ENCODE measurements around the gene APPL2. TPM values are rescaled to one million over a fixed set of nuclear protein-coding genes. Genes with fewer than 3 reads are reported as not detected.

The APPL2 gene
- total RNA-seq, 1 donor: 67.0 TPM

GRCh38 chr12:105222726-105223351 lies 13.1 kb downstream of the APPL2 start:
- H3K4me3 ChIP-seq (ENCODE audit: insufficient read depth, low read length): no peak overlapping the region
- H2AFZ ChIP-seq (ENCODE audit: low read length): no peak overlapping the region
- H3K27ac ChIP-seq (ENCODE audit: low read depth, low read length): no peak overlapping the region
- no peak overlapping the region for H3K4me2 ChIP-seq (ENCODE audit: insufficient read depth, low read length)
- H3K4me1 ChIP-seq (ENCODE audit: insufficient read depth, low read length): peaks cover 19% of the 10 kb centered on the region
- no peak for TF ChIP-seq CTCF (IDR thresholded peaks at IDR 0.05; ENCODE audit: extremely low read depth, low read depth, low read length)
- H4K20me1 ChIP-seq (ENCODE audit: insufficient read depth, low read length): peaks cover 13% of the 10 kb centered on the region
- no peak for DNase-seq (ENCODE audit: insufficient read length, low spot score, missing footprints)
- no peaks in the 10 kb centered on the region for H3K9me3 ChIP-seq (ENCODE audit: low read depth, low read length)
- H3K36me3 ChIP-seq (ENCODE audit: insufficient read depth, low read length): peaks cover 72% of the 10 kb centered on the region
- peaks cover 85% of the 10 kb centered on the region for H3K79me2 ChIP-seq (ENCODE audit: insufficient read depth, low read length)
- H3K27me3 ChIP-seq (ENCODE audit: insufficient read depth, low read length): no peaks in the 10 kb centered on the region

GRCh38 chr12:105222284-105222655 lies 13.7 kb downstream of the APPL2 start:
- no peak for TF ChIP-seq CTCF (IDR thresholded peaks at IDR 0.05; ENCODE audit: extremely low read depth, low read depth, low read length)
- Histone ChIP-seq H3K27ac (ENCODE audit: low read depth, low read length) (no peak overlapping the region), H3K79me2 (ENCODE audit: insufficient read depth, low read length) (peaks cover 87% of the 10 kb centered on the region), H3K4me2 (ENCODE audit: insufficient read depth, low read length) (no peak overlapping the region), H3K36me3 (ENCODE audit: insufficient read depth, low read length) (peaks cover 74% of the 10 kb centered on the region), H3K4me3 (ENCODE audit: insufficient read depth, low read length) (no peak overlapping the region), H3K4me1 (ENCODE audit: insufficient read depth, low read length) (peaks cover 14% of the 10 kb centered on the region), H2AFZ (ENCODE audit: low read length) (no peak overlapping the region), H3K9me3 (ENCODE audit: low read depth, low read length) (no peaks in the 10 kb centered on the region), H3K27me3 (ENCODE audit: insufficient read depth, low read length) (no peaks in the 10 kb centered on the region), H4K20me1 (ENCODE audit: insufficient read depth, low read length) (peaks cover 13% of the 10 kb centered on the region)
- no peak for DNase-seq (ENCODE audit: insufficient read length, low spot score, missing footprints)

DNA sequence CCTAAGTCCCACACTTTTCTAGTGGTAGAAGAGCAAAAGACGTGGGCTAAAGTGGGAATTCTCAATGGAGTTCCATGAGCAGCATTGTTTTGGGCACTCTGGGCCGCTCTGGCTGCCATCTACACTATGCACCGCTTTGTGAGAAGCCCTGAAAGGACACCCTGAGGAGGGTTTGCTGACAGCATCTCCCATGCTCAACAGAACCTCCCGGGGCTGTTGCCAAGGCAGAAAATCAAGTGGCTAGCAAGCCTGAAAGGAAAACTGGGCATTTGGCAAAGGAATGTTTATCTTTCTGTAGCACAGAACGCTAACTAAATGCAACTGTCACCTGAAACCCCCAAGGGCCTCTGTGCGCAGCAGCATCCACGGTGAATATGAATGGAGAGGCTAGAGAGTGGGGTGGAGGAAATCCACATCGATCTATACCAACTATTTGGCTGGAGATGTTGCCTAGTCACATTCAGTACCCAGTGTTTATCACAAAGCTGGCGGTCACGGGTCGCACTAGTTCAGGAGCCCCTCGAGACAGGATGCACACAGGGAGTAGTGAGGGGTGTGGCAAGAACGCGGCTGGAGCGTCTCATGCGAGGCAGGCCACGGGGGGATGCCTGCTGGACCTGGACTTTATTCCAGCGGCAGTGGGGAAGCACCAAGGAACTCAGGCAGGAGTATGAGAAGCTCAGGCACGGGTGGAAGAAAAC lies 14.2 kb downstream of the APPL2 start:
- no peak overlapping the region for H3K27ac ChIP-seq (ENCODE audit: low read depth, low read length)
- H3K4me1 ChIP-seq (ENCODE audit: insufficient read depth, low read length): peaks cover 12% of the 10 kb centered on the region
- H3K36me3 ChIP-seq (ENCODE audit: insufficient read depth, low read length): peaks cover 77% of the 10 kb centered on the region

More for the DNA sequence above, 14.2 kb downstream of the APPL2 start:
- Histone ChIP-seq H3K4me2 (ENCODE audit: insufficient read depth, low read length) (no peak overlapping the region), H4K20me1 (ENCODE audit: insufficient read depth, low read length) (peaks cover 13% of the 10 kb centered on the region), H3K9me3 (ENCODE audit: low read depth, low read length) (no peaks in the 10 kb centered on the region), H3K4me3 (ENCODE audit: insufficient read depth, low read length) (no peak overlapping the region), H2AFZ (ENCODE audit: low read length) (no peak overlapping the region), H3K79me2 (ENCODE audit: insufficient read depth, low read length) (peaks cover 87% of the 10 kb centered on the region), H3K27me3 (ENCODE audit: insufficient read depth, low read length) (no peaks in the 10 kb centered on the region)
- no peak for TF ChIP-seq CTCF (IDR thresholded peaks at IDR 0.05; ENCODE audit: extremely low read depth, low read depth, low read length)
- no peak for DNase-seq (ENCODE audit: insufficient read length, low spot score, missing footprints)

All from osteoblast (primary cell).